GM19239 (cell line): ENCODE results near the gene TRMT11.
"Not testable (repeated sequence)": the region's sequence is repeated elsewhere in the genome, so short reads cannot be mapped to it uniquely, and the experiment has no call there.

Source experiments
- DNase-seq: peaks from one replicate; pipeline ENCODE4 v3.0.0; 2011; ENCODE audit warnings: low spot score; ENCODE audit not compliant: insufficient read length
- FAIRE-seq: peaks from 2 replicates; lab custom pipeline; 2011; peaks lifted over from hg19 to GRCh38; lab: Jason Lieb, UNC

TRMT11 gene

DNA sequence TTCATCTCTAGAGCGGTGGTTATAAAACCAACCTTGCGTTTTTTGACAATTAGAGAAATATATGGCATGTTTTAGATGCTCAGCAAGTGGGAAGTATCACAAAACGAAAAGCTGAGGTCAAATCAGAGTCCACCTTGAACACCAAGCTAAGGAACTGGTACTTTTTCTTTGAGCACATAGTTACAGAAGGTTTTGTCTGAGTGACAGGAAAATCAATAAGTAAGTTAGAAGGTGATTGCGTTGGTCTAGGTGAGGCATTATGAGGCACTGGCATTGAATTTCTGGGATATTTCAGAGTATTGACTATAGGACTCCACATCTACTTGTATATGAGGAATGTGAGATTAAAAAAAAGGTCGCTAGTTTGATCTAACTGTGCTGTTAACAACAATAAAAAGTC lies 30.4 kb upstream of the TRMT11 start:
- no peak for DNase-seq
- peak; percentile 11 for FAIRE-seq

DNA sequence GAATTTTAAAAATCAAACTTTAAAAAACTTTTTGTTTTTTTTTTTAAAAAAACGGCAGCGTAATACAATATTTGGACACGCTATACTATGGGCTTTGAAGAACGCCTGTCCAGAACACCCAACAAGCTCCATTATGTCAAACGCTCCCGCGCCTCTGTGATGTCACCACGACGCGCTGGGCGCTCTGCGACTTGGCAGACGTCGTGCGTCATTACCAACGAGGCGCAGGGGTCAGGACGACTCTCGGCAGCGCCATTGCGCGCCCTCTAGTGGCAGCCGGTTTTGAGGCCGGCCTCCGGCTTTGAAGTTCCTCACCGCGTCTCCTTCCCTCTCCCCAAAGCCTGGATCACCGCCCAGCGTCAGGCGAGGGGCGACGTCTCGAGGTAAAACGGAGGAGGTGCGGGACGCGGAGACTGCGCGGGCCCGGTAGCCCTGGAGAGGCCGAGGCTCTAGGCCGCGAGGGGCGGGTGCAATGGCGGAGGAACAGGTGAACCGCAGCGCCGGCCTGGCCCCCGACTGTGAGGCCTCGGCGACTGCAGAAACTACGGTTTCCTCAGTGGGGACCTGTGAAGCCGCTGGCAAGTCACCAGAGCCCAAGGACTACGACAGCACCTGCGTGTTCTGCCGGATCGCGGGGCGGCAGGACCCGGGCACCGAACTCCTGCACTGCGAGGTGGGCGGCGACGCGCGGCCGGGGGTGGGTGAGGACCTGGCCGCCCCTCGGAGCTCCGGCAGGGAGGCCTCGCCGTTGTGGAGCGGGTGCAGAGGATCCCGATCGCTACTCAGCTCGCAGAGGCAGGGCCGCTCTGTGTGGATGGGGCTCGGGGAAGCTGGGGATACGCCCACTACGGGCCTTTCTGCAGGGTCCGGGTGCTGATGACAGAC lies 29.6 kb upstream of the TRMT11 start, which contains the start of gene HINT3:
TSS of gene HINT3 (plus strand) at position 265 of the 885 bp plus-strand sequence. CDS start at position 473, 208 bp downstream.
- FAIRE-seq (peak; percentile 94), DNase-seq (peak; percentile 87)

DNA sequence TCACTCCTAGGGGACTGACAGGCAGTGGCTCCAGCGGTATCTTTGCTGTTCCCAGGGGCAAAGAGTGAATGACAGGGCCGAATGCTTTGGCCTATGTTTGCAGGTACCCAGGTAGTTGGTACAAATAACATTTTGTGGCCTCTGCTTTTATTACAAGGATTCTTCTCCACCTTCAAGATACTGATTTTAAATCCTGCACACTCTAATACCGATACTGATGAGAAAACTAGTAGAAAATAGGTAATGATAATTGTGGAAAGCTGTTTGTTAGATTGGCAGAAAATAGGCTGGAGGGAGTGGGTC lies 29.0 kb upstream of the TRMT11 start:
- FAIRE-seq = peak; percentile 31

DNA sequence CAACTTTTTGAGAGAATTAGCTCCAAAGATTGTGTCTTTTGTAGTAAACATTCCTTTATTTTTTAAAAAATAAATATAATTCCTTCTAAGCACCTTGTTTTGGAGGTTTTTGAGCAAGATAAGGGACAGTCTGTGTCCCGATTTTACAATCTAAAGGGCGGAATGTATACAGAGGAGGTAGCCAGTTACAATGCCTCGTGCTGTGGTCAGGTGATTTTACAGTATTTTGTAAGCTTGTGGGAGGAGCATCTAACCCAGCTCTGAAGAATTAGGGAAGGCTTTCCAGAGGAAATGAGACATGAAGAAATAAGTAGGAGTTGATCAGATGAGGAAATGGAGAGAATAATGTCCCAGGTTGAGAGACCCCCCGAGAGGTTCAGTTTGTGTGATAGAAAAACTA lies 28.5 kb upstream of the TRMT11 start:
- DNase-seq = no peak
- FAIRE-seq = no peak

More for the DNA sequence above, 29.0 kb upstream of the TRMT11 start:
- no peak for DNase-seq

DNA sequence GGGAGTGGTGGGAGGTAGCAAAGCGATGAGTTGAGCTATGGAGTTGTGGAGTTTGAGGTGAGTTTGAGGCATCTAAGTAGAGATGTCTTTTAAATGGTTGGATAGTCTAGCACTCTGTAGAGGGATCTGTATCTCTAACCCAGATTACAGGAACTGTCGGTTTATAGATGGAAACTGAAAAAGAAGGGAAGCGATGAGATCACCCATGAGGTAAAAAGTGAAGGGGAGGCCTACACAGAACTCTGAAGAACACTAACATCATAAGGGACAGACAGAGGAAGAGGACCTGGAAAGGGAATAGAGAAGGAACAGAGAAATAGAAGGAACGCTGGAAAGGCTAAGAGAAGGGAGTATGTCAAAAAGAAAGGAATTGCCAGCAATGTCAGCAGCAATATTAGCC lies 27.3 kb upstream of the TRMT11 start:
- DNase-seq (no peak), FAIRE-seq (no peak)

DNA sequence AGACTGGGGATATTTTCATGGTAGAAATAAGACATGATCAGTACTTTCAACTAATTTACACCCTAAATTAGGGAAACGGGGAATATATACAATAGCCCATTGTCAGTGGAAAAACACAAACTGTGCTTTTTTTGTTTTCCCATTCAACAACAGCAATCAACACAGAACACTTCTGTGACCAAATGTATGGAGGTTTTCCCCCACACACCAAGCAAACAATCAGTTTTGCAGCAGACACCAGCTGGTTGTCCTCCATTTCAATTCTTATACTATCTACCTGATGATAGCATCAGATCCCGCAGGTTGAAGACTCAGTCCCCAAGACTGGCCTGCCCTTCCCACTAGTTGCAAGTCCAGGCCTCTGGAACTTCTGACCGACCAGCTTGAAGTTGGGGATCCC lies 25.2 kb upstream of the TRMT11 start:
- FAIRE-seq = no peak
- no peak for DNase-seq

DNA sequence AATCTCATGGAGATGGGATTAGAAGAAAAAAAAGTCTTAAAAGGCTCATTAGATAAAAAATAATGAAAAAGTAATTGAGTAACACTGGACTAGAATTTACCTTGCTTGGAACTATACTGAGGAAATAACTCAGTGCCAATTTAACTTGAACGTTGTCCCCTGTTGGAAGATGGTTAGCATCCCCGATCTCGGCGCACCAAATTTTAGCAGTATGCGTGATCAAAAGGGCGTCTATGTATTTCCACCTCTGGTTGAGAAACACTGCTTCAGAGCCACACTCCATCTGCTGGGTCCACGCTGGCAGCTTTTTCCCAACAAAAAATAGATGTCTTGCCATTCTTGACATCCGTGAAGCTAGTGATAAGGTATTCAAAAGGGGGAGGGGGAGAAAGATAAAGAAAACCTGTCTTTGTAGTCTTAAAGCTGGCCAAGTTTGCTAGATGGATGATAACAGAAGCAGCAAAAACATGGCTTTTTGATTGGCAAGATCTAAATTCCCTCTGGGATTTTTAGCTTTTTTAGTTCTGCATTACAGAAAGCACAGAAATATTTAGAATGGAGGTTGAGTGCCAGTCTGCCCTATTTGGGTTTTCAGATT lies 23.3 kb upstream of the TRMT11 start:
- FAIRE-seq (no peak), DNase-seq (no peak)

DNA sequence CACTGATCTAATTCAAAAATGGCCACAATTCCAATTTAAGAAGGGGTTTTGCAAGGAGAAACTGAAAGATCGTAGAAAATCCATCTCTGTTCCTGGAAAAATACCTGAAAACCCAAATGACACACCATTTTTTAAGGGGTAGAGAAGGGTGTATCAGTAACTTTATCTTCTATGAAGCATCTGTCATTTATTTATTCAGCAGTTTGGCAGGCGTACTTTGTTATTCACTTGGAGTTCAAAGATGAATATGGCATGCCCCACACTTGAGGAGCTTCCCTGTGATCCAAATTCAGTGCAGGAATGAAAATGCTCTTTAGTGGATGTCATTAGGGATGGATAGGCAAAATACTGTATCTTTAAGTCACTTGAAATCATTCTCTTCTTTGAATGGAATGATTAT lies 22.5 kb upstream of the TRMT11 start:
- FAIRE-seq = no peak
- DNase-seq = no peak

DNA sequence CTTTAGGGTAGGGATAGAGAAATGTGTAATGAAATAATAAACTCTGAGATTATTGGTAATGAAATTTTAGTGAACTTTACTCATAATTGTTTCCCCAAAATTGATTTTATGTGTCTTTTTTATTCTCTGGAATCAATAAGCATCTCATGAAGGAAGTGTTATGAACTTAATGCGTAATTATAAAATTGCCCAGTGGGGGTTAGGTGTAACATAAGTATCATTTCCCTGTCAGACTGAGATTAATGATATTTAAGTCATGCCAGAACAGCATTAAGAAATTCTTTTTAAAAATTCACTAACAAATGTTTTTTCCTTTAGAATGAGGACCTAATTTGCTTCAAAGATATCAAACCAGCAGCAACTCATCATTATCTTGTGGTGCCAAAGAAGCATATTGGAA lies 19.8 kb upstream of the TRMT11 start:
- peak; percentile 4 for FAIRE-seq
- DNase-seq = no peak

DNA sequence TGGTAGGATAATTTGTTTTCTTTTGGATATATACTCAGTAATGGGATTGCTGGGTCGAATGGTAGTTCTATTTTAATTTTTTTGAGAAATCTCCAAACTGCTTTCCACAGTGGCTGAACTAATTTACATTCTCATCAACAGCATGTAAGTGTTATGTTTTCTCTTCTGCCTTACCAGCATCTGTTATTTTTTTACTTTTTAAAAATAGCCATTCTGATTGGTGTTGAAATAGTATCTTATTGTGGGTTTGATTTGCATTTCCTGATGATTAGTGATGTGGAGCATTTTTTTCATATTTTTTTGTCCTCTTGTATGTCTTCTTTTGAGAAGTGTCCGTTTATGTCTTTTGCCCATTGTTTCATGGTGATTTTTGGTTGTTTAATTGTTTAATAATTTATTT lies 17.8 kb upstream of the TRMT11 start:
- FAIRE-seq = peak; percentile 37
- DNase-seq = no peak

DNA sequence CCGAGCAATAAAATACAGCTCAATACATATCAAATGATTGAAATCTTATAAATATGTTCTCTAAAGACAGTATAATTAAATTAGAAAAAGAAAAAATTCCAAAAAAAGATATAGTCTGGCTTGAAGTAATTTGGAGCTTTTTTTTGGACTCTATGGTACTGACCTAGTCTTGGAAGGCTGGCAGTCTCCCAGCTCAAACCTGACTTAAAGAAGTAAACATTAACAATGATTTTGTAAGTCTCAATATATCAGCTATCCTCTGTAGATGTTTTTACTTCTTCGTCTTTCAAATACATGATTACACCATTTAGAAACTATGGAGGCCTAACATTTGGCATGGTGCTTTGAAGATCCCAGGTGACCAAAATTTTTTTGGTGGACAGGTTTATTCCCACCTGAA lies 15.6 kb upstream of the TRMT11 start:
- DNase-seq = no peak
- FAIRE-seq = peak; percentile 67

DNA sequence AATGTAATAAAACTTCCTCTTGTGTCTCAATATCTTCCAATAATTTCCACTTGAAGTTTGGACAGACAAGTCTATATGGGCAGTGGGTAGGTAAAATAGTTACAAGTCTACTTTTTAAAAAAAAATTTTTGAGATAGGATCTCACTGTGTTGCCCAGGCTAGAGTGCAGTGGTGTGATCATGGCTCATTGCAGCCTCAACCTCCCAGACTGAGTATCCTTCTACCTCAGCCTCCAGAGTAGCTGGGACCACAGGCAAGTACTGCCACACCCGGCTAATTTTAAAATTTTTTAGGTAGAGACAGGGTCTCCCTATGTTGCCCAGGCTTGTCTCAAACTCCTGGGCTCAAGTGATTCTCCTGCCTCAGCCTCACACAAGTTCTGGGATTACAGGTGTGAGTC lies 13.9 kb upstream of the TRMT11 start:
- FAIRE-seq, DNase-seq: not testable (repeated sequence)

DNA sequence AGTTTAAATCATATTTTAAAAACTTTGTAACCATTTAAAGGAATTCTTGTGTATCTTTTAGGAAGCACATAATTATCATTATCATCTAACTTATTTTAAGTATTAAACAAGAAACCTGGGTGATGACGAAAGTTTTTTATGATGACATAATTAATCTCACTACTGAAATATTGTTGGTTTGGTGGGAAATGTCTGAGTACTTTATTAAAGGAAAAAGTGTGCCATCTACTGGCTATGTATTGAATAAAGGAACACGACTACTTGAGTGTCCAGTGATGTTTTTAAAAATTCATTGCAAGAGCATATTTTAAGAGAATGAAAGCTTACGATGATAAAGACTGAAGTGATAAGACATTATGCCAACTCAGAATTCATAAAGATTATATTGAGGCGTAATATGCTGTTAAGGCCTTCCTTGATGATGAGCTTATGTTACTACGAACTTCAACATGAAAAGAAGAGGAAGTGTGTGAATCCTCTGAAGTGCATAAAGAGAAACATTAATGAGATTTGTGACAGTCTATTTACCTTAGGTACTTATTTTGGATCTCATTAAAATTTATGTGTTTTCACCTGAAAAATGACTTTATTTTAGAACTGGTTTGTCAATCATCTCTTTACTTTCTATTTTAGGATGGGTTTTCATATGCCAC lies 12.0 kb upstream of the TRMT11 start:
- DNase-seq (no peak), FAIRE-seq (peak; percentile 96)

DNA sequence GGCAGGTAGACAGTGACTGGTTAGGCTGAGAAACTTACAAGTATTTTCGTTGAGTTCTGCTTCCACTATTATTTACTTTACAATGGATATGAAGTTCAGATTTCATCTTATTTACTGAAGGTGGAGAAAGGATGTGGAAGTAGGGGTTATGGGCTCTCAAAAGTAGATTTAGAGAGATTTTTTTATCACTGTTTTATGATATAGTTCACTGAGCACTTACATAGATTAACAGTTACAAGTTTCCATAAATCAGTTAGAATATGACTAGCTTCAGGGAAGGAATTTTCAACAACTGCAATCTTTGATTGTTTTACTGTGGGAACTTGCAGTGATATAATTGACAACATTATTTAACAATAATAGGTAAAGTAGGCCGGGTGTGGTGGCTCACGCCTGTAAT lies 7.2 kb upstream of the TRMT11 start:
- FAIRE-seq = peak; percentile 8
- no peak for DNase-seq

DNA sequence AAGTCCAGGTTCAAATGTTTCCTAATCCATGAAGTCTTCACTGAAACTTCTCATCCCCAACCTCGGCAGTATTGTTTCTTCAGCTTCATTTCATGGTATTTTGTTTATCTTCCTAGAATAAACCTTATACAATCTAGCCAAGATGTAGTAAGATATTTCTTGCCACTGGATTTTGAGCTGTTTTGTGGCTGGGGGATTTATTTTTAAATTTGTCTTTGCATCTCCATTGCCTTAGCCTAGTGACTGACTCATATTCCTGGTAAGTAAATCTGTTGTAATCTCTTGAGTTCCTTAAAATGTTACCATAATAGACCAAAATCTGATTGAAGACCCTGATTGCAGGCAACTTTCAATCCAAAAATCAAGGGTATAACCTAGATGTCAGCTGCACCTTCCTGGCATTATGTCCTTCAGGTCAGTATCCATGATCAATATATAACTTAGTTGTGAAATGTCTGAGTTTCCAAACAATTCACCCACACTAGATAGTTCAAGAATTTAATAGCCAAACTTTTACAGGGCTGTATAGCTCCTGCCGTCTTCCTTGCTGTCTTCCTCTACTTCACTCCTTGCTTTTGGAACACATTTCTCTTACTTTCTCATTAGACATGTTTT lies 4.7 kb upstream of the TRMT11 start:
- FAIRE-seq (no peak), DNase-seq (no peak)

DNA sequence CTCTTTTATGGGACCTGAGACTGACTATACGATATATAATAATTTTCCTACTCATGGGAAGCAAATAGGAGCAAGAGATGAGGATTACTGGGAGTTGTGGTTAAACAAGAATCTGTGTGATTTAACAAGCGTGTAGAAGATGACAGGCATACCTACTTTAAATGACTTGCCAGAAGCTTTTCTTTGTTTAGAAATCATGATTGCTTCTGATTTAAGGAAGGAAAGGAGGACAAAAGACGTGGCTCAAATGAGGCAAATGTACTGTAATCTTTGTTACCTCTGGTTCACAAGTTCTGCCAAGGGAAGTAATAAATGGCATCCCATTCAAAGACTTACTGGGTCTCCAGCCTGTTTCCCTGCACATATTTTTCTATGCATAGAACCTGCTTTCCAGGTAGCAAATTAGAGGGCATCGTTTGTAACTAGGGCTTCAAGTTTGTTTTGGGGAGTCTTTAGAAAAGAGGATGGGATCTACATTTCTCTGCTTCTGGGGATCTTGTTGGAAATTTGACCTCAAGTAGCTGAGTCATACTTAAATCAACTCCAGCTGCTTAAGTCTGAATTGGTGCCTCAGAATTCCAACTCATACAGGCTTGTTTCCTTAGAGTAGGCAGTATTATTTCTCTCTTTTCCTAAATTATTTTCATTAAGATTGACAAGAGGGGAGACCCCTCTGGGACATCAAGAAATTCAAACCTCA lies 2.9 kb upstream of the TRMT11 start:
- FAIRE-seq (no peak), DNase-seq (no peak)

DNA sequence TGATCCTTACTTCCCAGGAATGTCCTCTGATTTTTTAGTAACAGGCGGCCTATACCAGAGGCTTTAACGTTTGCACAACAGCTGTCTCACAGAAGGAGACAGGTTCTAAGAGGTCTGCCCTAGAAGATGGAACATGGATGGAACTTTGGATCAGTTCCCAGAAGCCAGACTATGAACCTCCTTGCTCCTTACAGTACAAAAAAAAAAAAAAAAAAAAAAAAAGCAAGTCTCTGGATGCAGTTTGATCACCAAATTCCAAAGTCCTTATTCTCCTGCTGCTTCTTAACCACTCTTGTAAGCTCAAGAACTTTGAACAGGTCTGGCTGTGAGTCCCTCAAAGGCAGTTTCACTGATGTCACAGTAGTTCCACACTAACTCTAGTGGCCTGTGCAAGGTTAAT lies 2.0 kb upstream of the TRMT11 start:
- FAIRE-seq (no peak), DNase-seq (no peak)

DNA sequence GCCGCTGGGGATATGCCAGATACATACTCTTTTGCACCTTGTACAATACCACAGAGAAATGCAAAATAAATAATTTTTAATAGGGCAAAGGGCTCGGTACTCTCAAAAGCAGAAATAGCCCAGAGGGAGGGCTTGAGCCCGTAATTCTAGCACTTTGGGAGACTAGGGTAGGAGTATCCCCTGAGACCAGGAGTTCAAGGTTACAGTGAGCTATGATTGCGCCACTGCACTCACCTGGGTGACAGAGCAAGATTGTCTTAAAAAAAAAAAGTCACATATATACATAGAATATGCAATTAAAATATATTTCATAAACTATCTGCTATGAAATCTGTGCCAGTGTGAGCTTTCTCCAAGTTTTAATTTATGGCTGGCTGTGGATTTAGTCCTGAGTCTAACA lies 818 bp upstream of the TRMT11 start:
- no peak for DNase-seq
- FAIRE-seq = no peak

DNA sequence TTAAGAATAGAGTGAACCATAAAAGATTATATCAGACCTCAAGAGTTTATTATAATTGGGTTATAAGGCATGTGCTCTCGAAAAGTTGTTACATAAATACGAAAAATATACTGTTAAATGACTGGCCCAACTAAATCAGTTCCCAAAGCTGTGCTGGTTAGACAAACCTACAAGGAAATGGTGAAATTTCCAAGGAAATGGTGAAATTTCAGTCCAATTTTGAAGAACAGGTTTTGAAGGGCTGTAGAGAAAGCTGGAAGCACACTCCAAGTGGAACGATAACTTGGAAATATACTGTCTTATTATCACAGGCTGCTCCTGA lies 400 bp upstream of the TRMT11 start:
- FAIRE-seq (no peak), DNase-seq (no peak)

DNA sequence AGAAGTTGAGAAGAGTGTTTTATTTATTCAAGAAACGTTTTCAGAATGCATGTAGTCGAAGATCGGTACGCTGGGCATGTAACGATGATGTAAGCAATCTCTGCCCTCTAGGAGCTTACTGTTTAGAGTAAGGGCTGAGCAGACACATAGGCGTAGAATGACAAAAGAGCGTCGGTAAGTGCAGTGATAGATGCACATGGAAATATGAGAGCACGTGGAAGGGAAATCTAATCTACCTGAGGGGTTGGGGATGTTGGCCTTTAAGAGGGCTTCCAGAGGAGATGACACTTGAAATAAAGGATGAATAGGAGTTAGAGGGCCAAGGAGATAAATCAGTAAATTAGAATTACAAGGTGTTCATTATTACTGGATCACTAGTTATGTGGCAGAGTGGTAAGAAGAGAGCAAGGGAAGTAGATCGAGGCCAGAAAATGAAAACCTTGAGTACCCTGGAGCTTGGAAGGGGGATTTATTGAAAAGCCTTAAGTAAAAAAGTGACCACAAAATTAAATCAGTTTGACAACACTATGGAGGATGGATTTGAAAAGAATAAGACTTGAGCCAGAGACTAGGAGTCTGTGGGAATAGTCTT lies 782 bp downstream of the TRMT11 start:
- DNase-seq = no peak
- FAIRE-seq = peak; percentile 68
